ENCODE results near the gene ATXN7L2. TPM values are rescaled to one million over a fixed set of nuclear protein-coding genes. Genes with fewer than 3 reads are reported as not detected.

Gene ATXN7L2
- total RNA-seq, 1 experiment from 2014 or later, result 17.3 TPM

DNA sequence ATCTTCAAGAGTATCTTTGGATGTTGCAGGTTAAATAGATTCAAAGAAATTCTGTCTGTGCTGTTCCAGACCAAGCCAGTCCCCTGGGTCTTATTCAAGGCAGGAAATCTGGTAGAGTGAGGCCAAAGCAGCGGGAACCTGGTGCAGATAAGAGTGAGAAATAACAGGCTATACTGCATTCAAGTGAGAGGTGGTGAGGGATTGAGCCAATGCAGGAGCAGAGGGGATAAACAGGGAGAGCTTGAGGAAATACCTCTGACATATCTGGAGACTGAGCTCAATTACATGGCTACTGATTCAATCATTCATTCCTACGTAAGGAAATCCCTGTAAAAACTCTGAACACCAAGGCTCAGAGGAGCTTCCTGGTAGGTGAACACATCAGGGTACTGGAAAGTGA lies 40.2 kb upstream of the ATXN7L2 start:
- Histone ChIP-seq H2BK20ac (ENCODE audit: low read depth, low read length, poor library complexity, severe bottlenecking) (no peak overlapping the region), H4K5ac (ENCODE audit: insufficient read length, low read depth, low read length) (no peak overlapping the region), H3K23ac (ENCODE audit: insufficient read length, low read depth, low read length) (no peak overlapping the region), H3K27me3 (ENCODE audit: insufficient read depth, low read length) (0 out of 2 replicates have a peak, but pooled peaks cover 2% of the 10 kb centered on the region), H3K4ac (ENCODE audit: low read depth, low read length) (no peak overlapping the region), H3K9me3 (ENCODE audit: control insufficient read depth, low read depth, low read length) (no peaks in the 10 kb centered on the region), H3T11ph (ENCODE audit: low read length) (no peak overlapping the region), H3K56ac (ENCODE audit: insufficient read length, low read depth, low read length) (no peak overlapping the region), H4K91ac (ENCODE audit: insufficient read length, low read depth, low read length) (no peak overlapping the region), H3K4me1 (ENCODE audit: insufficient read depth, low read length) (no peaks in the 10 kb centered on the region), H3K4me2 (ENCODE audit: insufficient read depth, insufficient read length, low read length) (no peak overlapping the region), H2AFZ (ENCODE audit: low read length) (no peak overlapping the region), H2BK120ac (ENCODE audit: low read depth, low read length, poor library complexity, severe bottlenecking) (no peak overlapping the region), H2AK5ac (ENCODE audit: insufficient read length, low read length) (no peak overlapping the region), H4K8ac (replicated peaks; ENCODE audit: insufficient read length, low read depth, low read length) (no peak overlapping the region), H3K14ac (ENCODE audit: insufficient read depth, low read length) (no peak overlapping the region), H2BK5ac (ENCODE audit: insufficient read length, low read length) (no peak overlapping the region), H2BK12ac (ENCODE audit: insufficient read length, low read depth, low read length) (no peak overlapping the region), H3K9ac (ENCODE audit: extremely low read depth, insufficient read length, low read length) (no peak overlapping the region), H3K27ac (ENCODE audit: insufficient read length, low read depth, low read length) (no peak overlapping the region), H3K23me2 (ENCODE audit: insufficient read length, low read depth, low read length, poor library complexity, severe bottlenecking) (no peaks in the 10 kb centered on the region), H3K79me2 (ENCODE audit: insufficient read depth, low read length) (no peaks in the 10 kb centered on the region), H3K79me1 (ENCODE audit: insufficient read depth, low read depth, low read length, poor library complexity, severe bottlenecking) (no peaks in the 10 kb centered on the region), H3K18ac (ENCODE audit: insufficient read length, low read depth, low read length) (no peak overlapping the region), H2BK15ac (ENCODE audit: low read depth, low read length) (no peak overlapping the region), H4K20me1 (ENCODE audit: control insufficient read depth, insufficient read depth, insufficient read length) (no peaks in the 10 kb centered on the region)
- Mint-ChIP-seq H3K27me3 (ENCODE audit: low read depth) (peaks cover 12% of the 10 kb centered on the region), H3K4me1 (no peaks in the 10 kb centered on the region), H3K36me3 (ENCODE audit: insufficient read depth in 1 of 3, low read depth in 3 of 3) (no peaks in the 10 kb centered on the region), H3K9me3 (no peaks in the 10 kb centered on the region), H3K4me3 (no peak overlapping the region), H3K27ac (no peak overlapping the region)
- DNase-seq, result no peak
- TF ChIP-seq, protein P1, sequence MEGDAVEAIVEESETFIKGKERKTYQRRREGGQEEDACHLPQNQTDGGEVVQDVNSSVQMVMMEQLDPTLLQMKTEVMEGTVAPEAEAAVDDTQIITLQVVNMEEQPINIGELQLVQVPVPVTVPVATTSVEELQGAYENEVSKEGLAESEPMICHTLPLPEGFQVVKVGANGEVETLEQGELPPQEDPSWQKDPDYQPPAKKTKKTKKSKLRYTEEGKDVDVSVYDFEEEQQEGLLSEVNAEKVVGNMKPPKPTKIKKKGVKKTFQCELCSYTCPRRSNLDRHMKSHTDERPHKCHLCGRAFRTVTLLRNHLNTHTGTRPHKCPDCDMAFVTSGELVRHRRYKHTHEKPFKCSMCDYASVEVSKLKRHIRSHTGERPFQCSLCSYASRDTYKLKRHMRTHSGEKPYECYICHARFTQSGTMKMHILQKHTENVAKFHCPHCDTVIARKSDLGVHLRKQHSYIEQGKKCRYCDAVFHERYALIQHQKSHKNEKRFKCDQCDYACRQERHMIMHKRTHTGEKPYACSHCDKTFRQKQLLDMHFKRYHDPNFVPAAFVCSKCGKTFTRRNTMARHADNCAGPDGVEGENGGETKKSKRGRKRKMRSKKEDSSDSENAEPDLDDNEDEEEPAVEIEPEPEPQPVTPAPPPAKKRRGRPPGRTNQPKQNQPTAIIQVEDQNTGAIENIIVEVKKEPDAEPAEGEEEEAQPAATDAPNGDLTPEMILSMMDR (conservative IDR thresholded peaks at IDR 0.05), result no peak
- WGBS (ENCODE audit: extremely low coverage, insufficient read length, low lambda C conversion rate), result no CpG with 5 or more reads among the region's 2 CpGs

All from H9 (cell line).